Spleen (tissue), 11 donors: Measurements from ENCODE around the gene TNFSF4. TPM values are rescaled to one million over a fixed set of nuclear protein-coding genes. Genes with fewer than 3 reads are reported as not detected.

ENCODE experiments used
- DNase-seq: peaks from one replicate; pipeline ENCODE4 v3.0.0-alpha.2; 2020
- H3K27ac ChIP-seq, 8 donors: fragments of 200-600 bp; sonication (generic) in 7 of 8; 1 replicate in 4 of 8; 2 replicates in 4 of 8; pipeline versions ENCODE4 v1.5.0 to v1.8.0; 2016 to 2021; ENCODE audit warnings: inconsistent platforms in 4 of 8, mild to moderate bottlenecking in 4 of 8, moderate library complexity in 1 of 8
- H3K27me3 ChIP-seq, 7 donors: fragments of 200-600 bp; sonication (generic) in 6 of 7; replicated peaks in 1 of 7; 1 replicate in 4 of 7; 2 replicates in 3 of 7; pipeline versions ENCODE4 v1.5.0 to v1.8.0; 2016 to 2021; ENCODE audit warnings: inconsistent platforms in 3 of 7, mild to moderate bottlenecking in 1 of 7
- H3K36me3 ChIP-seq, 6 donors: fragments of 200-600 bp; sonication (generic) in 5 of 6; 1 replicate in 4 of 6; 2 replicates in 2 of 6; pipeline versions ENCODE4 v1.5.0 to v1.8.0; 2016 to 2021; ENCODE audit warnings: inconsistent platforms in 2 of 6
- H3K4me1 ChIP-seq, 6 donors: fragments of 200-600 bp; sonication (generic) in 5 of 6; 1 replicate in 3 of 6; 2 replicates in 3 of 6; pipeline versions ENCODE4 v1.5.0 to v1.8.0; 2016 to 2021; ENCODE audit warnings: inconsistent platforms in 3 of 6
- H3K4me3 ChIP-seq, 8 donors: fragments of 200-600 bp; sonication (generic) in 7 of 8; 1 replicate in 4 of 8; 2 replicates in 4 of 8; pipeline versions ENCODE4 v1.5.0 to v1.8.0; 2016 to 2021; ENCODE audit warnings: inconsistent platforms in 4 of 8, mild to moderate bottlenecking in 4 of 8, moderate library complexity in 2 of 8
- H3K9me3 ChIP-seq, 8 donors: fragments of 200-600 bp; sonication (generic) in 7 of 8; 1 replicate in 4 of 8; 2 replicates in 4 of 8; pipeline versions ENCODE4 v1.5.0 to v1.8.0; 2016 to 2021; ENCODE audit warnings: inconsistent platforms in 4 of 8
- POLR2A ChIP-seq, 3 donors: fragments of 450-650 bp; IDR thresholded peaks; one replicate each; pipeline ENCODE4 v1.5.1; 2017; ENCODE audit warnings: antibody characterized with exemption in 3 of 3, mild to moderate bottlenecking in 1 of 3
- POLR2AphosphoS5 ChIP-seq, 3 donors: sonication (generic); formaldehyde crosslinking; IDR thresholded peaks; one replicate each; pipeline ENCODE4 v1.5.1; 2017; ENCODE audit warnings: antibody characterized with exemption in 3 of 3
- WGBS, 5 donors: extraction: QIAGEN DNeasy Blood & Tissue Kit in 3 of 5; methylation state at CpG; one replicate each; pipeline versions ENCODE4 v1.1.5 to v1.1.7; 2013 to 2018; 5-methylcytosine and 5-hydroxymethylcytosine counted together
- intact Hi-C: fragments of 100-400 bp; cut with DNase I; formaldehyde crosslinking; loops from one replicate; pipeline ENCODE4 v1.15.0; 2023; ENCODE audit warnings: low total_unique reads
- polyA plus RNA-seq, 3 donors: library from polyadenylated mRNA; stranded (reverse); fragments of 200-250 nt; gene quantifications; one replicate each; pipeline ENCODE4 v1.2.1, GENCODE V29; 2013
- total RNA-seq, 7 donors: library from RNA; depleted of rRNA in 3 of 7; stranded (reverse); fragments of >200 nt in 3 of 7; fragmentation: NEBNext Ultra II Directional in 4 of 7; extraction: Animal tissue kit (Norgen Biotek cat#: 25700) in 4 of 7; gene quantifications; one replicate each; pipeline versions ENCODE4 v1.1.0 to v1.2.1, GENCODE V29; 2016 to 2021
- TF ChIP-seq, protein P1 (sequence below), 11 experiments: fragments of 200-600 bp in 7 of 11; fragments of 450-650 bp in 4 of 11; sonication (generic) in 4 of 11; IDR thresholded peaks in 8 of 11; conservative IDR thresholded peaks in 3 of 11; 1 replicate in 7 of 11; 2 replicates in 4 of 11; pipeline versions ENCODE4 v1.4.0 to v1.8.0; 2016 to 2021; ENCODE audit warnings: antibody characterized with exemption in 11 of 11, inconsistent platforms in 4 of 11, mild to moderate bottlenecking in 1 of 11
- donor health status: healthy with polysubstance abuse.
- donor health status: DM: no; HTN: no; CAD: no; lungs with moderate emphysema.
- donor health status: DM: no; HTN: no; CAD: no.
- donor health status: Bipolar disorder and iron deficiency.
- donor health status: healthy.
- donor health status: DM: no; HTN: no; CAD: no.
- donor health status: DM: yes; HTN: yes; CAD: no.

The TNFSF4 gene
- total and polyA plus RNA-seq, 10 donors: 1.4 to 11.0 (median 4.8) TPM

- Histone ChIP-seq H3K4me3 (no peak overlapping the region), H3K27ac (no peak overlapping the region), H3K36me3 (no peaks in the 10 kb centered on the region), H3K27me3 (no peaks in the 10 kb centered on the region), H3K4me1 (no peaks in the 10 kb centered on the region), H3K9me3 (peaks cover 0 to 10% (median 2%) of the 10 kb centered on the region in 8 donors)
- intact Hi-C loops: no loop called here
- no peak for DNase-seq
- 72 to 95% (median 92%) methylated on average over 4 of the region's 4 CpGs for WGBS, 5 donors
- no peak for TF ChIP-seq POLR2A (IDR thresholded peaks at IDR 0.05)
- TF ChIP-seq POLR2AphosphoS5 (IDR thresholded peaks at IDR 0.05): no peak
- TF ChIP-seq, protein P1, sequence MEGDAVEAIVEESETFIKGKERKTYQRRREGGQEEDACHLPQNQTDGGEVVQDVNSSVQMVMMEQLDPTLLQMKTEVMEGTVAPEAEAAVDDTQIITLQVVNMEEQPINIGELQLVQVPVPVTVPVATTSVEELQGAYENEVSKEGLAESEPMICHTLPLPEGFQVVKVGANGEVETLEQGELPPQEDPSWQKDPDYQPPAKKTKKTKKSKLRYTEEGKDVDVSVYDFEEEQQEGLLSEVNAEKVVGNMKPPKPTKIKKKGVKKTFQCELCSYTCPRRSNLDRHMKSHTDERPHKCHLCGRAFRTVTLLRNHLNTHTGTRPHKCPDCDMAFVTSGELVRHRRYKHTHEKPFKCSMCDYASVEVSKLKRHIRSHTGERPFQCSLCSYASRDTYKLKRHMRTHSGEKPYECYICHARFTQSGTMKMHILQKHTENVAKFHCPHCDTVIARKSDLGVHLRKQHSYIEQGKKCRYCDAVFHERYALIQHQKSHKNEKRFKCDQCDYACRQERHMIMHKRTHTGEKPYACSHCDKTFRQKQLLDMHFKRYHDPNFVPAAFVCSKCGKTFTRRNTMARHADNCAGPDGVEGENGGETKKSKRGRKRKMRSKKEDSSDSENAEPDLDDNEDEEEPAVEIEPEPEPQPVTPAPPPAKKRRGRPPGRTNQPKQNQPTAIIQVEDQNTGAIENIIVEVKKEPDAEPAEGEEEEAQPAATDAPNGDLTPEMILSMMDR (IDR thresholded peaks at IDR 0.05 in 8 of 11, conservative IDR thresholded peaks at IDR 0.05 in 3 of 11): no peak
Observed at GRCh38 chr1:173153503-173153902, 53.6 kb downstream of the TNFSF4 start.

DNA sequence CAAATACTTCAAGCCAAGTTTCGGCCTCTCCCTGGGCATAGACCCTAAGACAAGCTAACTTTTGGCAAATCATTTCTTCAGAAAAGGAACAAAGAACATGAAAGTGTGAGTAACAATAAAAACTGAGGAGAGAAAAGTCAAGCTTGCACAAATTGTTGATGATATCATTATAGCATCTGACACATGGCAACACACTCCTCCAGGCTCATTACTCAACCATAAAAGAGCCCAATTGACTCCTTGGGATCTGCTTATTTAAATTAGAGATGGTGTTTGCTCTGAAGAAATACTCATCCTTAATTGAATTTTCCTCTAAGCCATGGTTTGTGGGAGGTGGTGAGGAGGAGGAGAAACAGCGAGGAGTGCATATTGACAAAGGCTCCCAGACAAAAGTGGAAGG is 54.5 kb downstream of the TNFSF4 start:
- TF ChIP-seq POLR2AphosphoS5 (IDR thresholded peaks at IDR 0.05) (no peak), POLR2A (IDR thresholded peaks at IDR 0.05) (no peak)
- TF ChIP-seq, protein P1 (IDR thresholded peaks at IDR 0.05 in 8 of 11, conservative IDR thresholded peaks at IDR 0.05 in 3 of 11): no peak
- H3K27ac ChIP-seq: no peak overlapping the region

GRCh38 chr1:173150795-173151194 is 56.3 kb downstream of the TNFSF4 start:
- WGBS, 5 donors: 78 to 99% (median 83%) methylated on average over 2 of the region's 2 CpGs
- Histone ChIP-seq H3K36me3 (no peaks in the 10 kb centered on the region), H3K27ac (no peak overlapping the region), H3K9me3 (peaks cover 0 to 26% (median 11%) of the 10 kb centered on the region in 8 donors), H3K4me3 (no peak overlapping the region), H3K4me1 (no peaks in the 10 kb centered on the region), H3K27me3 (no peaks in the 10 kb centered on the region)
- TF ChIP-seq POLR2A (IDR thresholded peaks at IDR 0.05) (no peak), POLR2AphosphoS5 (IDR thresholded peaks at IDR 0.05) (no peak)
- TF ChIP-seq, protein P1 (IDR thresholded peaks at IDR 0.05 in 8 of 11, conservative IDR thresholded peaks at IDR 0.05 in 3 of 11): no peak
- no peak for DNase-seq
- intact Hi-C loops: no loop called here

More for the DNA sequence above, 54.5 kb downstream of the TNFSF4 start:
- no peaks in the 10 kb centered on the region for H3K36me3 ChIP-seq
- no peaks in the 10 kb centered on the region for H3K4me1 ChIP-seq
- peaks cover 0 to 10% (median 2%) of the 10 kb centered on the region in 8 donors for H3K9me3 ChIP-seq
- intact Hi-C loops: no loop called here
- 89 to 95% (median 91%) methylated on average over 2 of the region's 2 CpGs for WGBS, 5 donors
- no peak overlapping the region for H3K4me3 ChIP-seq
- no peak for DNase-seq
- no peaks in the 10 kb centered on the region for H3K27me3 ChIP-seq

GRCh38 chr1:173149887-173150286 is 57.2 kb downstream of the TNFSF4 start:
- Histone ChIP-seq H3K36me3 (no peaks in the 10 kb centered on the region), H3K9me3 (peaks cover 0 to 35% (median 20%) of the 10 kb centered on the region in 8 donors), H3K4me3 (no peak overlapping the region), H3K27me3 (no peaks in the 10 kb centered on the region), H3K27ac (no peak overlapping the region), H3K4me1 (no peaks in the 10 kb centered on the region)
- intact Hi-C loops: no loop called here
- 37 to 64% (median 47%) methylated on average over 2 of the region's 2 CpGs for WGBS, 5 donors
- DNase-seq: no peak
- TF ChIP-seq, protein P1 (IDR thresholded peaks at IDR 0.05 in 8 of 11, conservative IDR thresholded peaks at IDR 0.05 in 3 of 11): no peak
- TF ChIP-seq POLR2AphosphoS5 (IDR thresholded peaks at IDR 0.05): no peak
- no peak for TF ChIP-seq POLR2A (IDR thresholded peaks at IDR 0.05)
